ENCODE measurements around the gene TSPAN10. TPM values are rescaled to one million over a fixed set of nuclear protein-coding genes. Genes with fewer than 3 reads are reported as not detected.
A peak's percentile ranks its signal among the peaks of the same experiment; 100 is the strongest.

TSPAN10 gene
- total and polyA plus RNA-seq, 2 of the 13 experiments (the other 11 are each of a cell fraction or from before 2014, with no cell fraction given) = 0.54 to 0.75 TPM

GRCh38 chr17:81683584-81684441 is 46.8 kb downstream of the TSPAN10 start, which contains the start of the genes ARL16 and HGS (continued):
- peak; percentile 66; the same call in 1 of the 2 replicates for TF ChIP-seq ZNF704 (CRISPR knock-in tag; IDR thresholded peaks at IDR 0.05; ENCODE audit: borderline replicate concordance)
- TF ChIP-seq MLXIP (CRISPR knock-in tag; IDR thresholded peaks at IDR 0.05; ENCODE audit: borderline replicate concordance) = 0 out of 2 replicates have a peak, but pooled peaks have one; percentile 51
- TF ChIP-seq, protein P1, sequence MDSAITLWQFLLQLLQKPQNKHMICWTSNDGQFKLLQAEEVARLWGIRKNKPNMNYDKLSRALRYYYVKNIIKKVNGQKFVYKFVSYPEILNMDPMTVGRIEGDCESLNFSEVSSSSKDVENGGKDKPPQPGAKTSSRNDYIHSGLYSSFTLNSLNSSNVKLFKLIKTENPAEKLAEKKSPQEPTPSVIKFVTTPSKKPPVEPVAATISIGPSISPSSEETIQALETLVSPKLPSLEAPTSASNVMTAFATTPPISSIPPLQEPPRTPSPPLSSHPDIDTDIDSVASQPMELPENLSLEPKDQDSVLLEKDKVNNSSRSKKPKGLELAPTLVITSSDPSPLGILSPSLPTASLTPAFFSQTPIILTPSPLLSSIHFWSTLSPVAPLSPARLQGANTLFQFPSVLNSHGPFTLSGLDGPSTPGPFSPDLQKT (CRISPR knock-in tag; IDR thresholded peaks at IDR 0.05; ENCODE audit: borderline replicate concordance) = 0 out of 2 replicates have a peak, but pooled peaks have one; percentile 11
- TF ChIP-seq FIP1L1 (IDR thresholded peaks at IDR 0.05; ENCODE audit: borderline replicate concordance, insufficient read depth, low read depth, low read length) = 0 out of 2 replicates have a peak, but pooled peaks have one; percentile 57
- TF ChIP-seq ZNF282 (IDR thresholded peaks at IDR 0.05; ENCODE audit: partially characterized antibody) = no peak
- no peak for TF ChIP-seq AKAP8 (CRISPR knock-in tag; IDR thresholded peaks at IDR 0.05)
- no peak for TF ChIP-seq USF2 (IDR thresholded peaks at IDR 0.05; ENCODE audit: low read depth, low read length)
- no peak; the same call in 1 of the 2 replicates for TF ChIP-seq USF2 (CRISPR knock-in tag; IDR thresholded peaks at IDR 0.05; ENCODE audit: borderline replicate concordance)
- 0 out of 2 replicates have a peak, but pooled peaks have one; percentile 78 for TF ChIP-seq ZNF34 (CRISPR knock-in tag; IDR thresholded peaks at IDR 0.05; ENCODE audit: borderline replicate concordance)
- peak; percentile 60; the same call in 1 of the 2 replicates for TF ChIP-seq HOXD1 (CRISPR knock-in tag; IDR thresholded peaks at IDR 0.05)
- no peak for TF ChIP-seq RNF2 (conservative IDR thresholded peaks at IDR 0.05; ENCODE audit: low read depth)
- TF ChIP-seq, protein P2, sequence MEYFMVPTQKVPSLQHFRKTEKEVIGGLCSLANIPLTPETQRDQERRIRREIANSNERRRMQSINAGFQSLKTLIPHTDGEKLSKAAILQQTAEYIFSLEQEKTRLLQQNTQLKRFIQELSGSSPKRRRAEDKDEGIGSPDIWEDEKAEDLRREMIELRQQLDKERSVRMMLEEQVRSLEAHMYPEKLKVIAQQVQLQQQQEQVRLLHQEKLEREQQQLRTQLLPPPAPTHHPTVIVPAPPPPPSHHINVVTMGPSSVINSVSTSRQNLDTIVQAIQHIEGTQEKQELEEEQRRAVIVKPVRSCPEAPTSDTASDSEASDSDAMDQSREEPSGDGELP (IDR thresholded peaks at IDR 0.05; ENCODE audit: borderline replicate concordance, low read depth) = peak; percentile 47; the same call in 1 of the 2 replicates
- TF ChIP-seq YY1 (IDR thresholded peaks at IDR 0.05; ENCODE audit: insufficient read depth, insufficient replicate concordance, low read depth, low read length) = peak; percentile 73
- peak; percentile 74 for TF ChIP-seq TGIF2 (CRISPR knock-in tag; IDR thresholded peaks at IDR 0.05)
- TF ChIP-seq NFE2 (CRISPR knock-in tag; IDR thresholded peaks at IDR 0.05) = no peak
- no peak for TF ChIP-seq PHB2 (IDR thresholded peaks at IDR 0.05; ENCODE audit: partially characterized antibody)
- TF ChIP-seq NPAS2 (CRISPR knock-in tag; IDR thresholded peaks at IDR 0.05; ENCODE audit: borderline replicate concordance) = no peak
- TF ChIP-seq BCL6 (CRISPR knock-in tag; IDR thresholded peaks at IDR 0.05) = peak; percentile 52
- TF ChIP-seq TCF12 (IDR thresholded peaks at IDR 0.05) = no peak
- no peak for TF ChIP-seq TCF12 (CRISPR knock-in tag; IDR thresholded peaks at IDR 0.05)

Data from HepG2 (cell line).